ENCODE data around the gene TNFSF12.

DNA sequence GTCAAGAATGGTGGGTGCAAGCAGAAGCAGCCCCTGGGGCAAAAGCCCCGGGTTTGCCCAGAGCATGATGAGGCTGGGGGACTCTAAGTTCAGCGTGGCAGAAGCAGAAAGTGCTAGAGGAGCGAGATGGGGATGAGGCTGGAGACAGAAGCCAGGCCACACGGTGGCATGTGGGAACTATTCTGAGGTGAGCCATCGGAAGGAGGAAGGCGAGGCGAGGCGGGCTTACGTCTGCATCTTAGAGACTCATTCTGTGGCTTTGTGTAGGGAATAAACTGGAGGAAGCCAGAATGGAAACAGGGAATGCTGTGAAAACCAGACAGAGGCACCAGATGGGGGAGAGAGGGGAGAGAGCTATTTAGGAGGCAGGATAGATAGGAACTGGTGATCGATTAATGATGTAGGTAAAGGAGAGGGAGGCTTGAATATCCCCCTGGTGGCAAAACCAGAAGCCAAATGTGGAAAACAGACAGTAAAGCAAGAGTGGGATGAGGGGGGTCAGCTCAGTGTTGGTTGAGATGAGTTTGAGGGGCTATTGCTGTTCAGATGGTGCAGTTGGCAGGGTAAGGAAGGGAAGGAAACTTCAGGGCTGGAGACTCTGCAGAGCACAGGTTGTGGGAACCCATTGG lies 6.6 kb downstream of the TNFSF12 start:
- TF ChIP-seq, protein P1, sequence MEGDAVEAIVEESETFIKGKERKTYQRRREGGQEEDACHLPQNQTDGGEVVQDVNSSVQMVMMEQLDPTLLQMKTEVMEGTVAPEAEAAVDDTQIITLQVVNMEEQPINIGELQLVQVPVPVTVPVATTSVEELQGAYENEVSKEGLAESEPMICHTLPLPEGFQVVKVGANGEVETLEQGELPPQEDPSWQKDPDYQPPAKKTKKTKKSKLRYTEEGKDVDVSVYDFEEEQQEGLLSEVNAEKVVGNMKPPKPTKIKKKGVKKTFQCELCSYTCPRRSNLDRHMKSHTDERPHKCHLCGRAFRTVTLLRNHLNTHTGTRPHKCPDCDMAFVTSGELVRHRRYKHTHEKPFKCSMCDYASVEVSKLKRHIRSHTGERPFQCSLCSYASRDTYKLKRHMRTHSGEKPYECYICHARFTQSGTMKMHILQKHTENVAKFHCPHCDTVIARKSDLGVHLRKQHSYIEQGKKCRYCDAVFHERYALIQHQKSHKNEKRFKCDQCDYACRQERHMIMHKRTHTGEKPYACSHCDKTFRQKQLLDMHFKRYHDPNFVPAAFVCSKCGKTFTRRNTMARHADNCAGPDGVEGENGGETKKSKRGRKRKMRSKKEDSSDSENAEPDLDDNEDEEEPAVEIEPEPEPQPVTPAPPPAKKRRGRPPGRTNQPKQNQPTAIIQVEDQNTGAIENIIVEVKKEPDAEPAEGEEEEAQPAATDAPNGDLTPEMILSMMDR (IDR thresholded peaks at IDR 0.05): peak; percentile 32; the same call in 1 of the 2 replicates
- TF ChIP-seq RXRA (IDR thresholded peaks at IDR 0.05; ENCODE audit: borderline replicate concordance, low read depth) (no peak), RAD21 (IDR thresholded peaks at IDR 0.05; ENCODE audit: low read length) (no peak), EZH2phosphoT487 (IDR thresholded peaks at IDR 0.05; ENCODE audit: borderline replicate concordance, low read depth) (no peak), MAX (IDR thresholded peaks at IDR 0.05; ENCODE audit: low read depth) (no peak), TEAD4 (IDR thresholded peaks at IDR 0.05; ENCODE audit: borderline replicate concordance, insufficient read depth) (no peak), JUND (IDR thresholded peaks at IDR 0.05) (no peak), POLR2AphosphoS5 (IDR thresholded peaks at IDR 0.05; ENCODE audit: low read depth, low read length) (no peak), ELF1 (IDR thresholded peaks at IDR 0.05) (no peak), EP300 (IDR thresholded peaks at IDR 0.05; ENCODE audit: borderline replicate concordance in 1 of 2, low read depth in 1 of 2, low read length in 1 of 2) (no peak), TCF12 (IDR thresholded peaks at IDR 0.05) (no peak)
